HepG2 (cell line): Measurements from ENCODE around the gene LRRC25. TPM values are rescaled to one million over a fixed set of nuclear protein-coding genes. Genes with fewer than 3 reads are reported as not detected.

Experiments
- ATAC-seq: fragments of 200-7000 bp; cut with Tn5 transposase; 3 replicates; pipeline ENCODE4 v1.9.1; 2020; ENCODE audit warnings: mild to moderate bottlenecking, moderate library complexity
- BruUV-seq: library from RNA; stranded (reverse); fragments of 400-500 nt; replicated peaks from 2 replicates; lab custom pipeline; 2021; lab: Mats Ljungman, UMichigan
- CTCF ChIA-PET: fragments of 300-600 bp; formaldehyde crosslinking; extraction: SDS; loops from one replicate; lab custom pipeline; 2021; ENCODE audit warnings: low total read pairs, inconsistent platforms, low intra/inter-chr PET ratio; lab: Yijun Ruan, JAX
- POLR2A ChIA-PET: fragments of 350-600 bp; sonication (Branson Sonifier 250); formaldehyde crosslinking; loops from one replicate; lab custom pipeline; 2020; ENCODE audit warnings: antibody characterized with exemption, inconsistent platforms; lab: Yijun Ruan, JAX
- DNase-seq: peaks from one replicate; pipeline ENCODE4 v3.0.0-alpha.2; 2015; ENCODE audit warnings: low spot score
- FAIRE-seq: peaks from 3 replicates; lab custom pipeline; 2011; peaks lifted over from hg19 to GRCh38; lab: Jason Lieb, UNC
- H2AFZ ChIP-seq: one replicate; pipeline ENCODE4 v1.6.1; 2011; ENCODE audit warnings: low read length, inconsistent platforms
- H3K27ac ChIP-seq: fragments of 300-600 bp; 3 replicates; pipeline ENCODE4 v1.8.0; 2011; ENCODE audit warnings: mixed run types, mild to moderate bottlenecking, mixed read lengths, low read length, inconsistent platforms; ENCODE audit not compliant: insufficient read depth; ENCODE audit errors: extremely low read length
- H3K27me3 ChIP-seq, 2 experiments: fragments of 200-600 bp in 1 of 2; 2 replicates in 1 of 2; 3 replicates in 1 of 2; pipeline versions ENCODE4 v1.6.0 to v1.8.0; 2011; ENCODE audit warnings: low read length in 2 of 2, mild to moderate bottlenecking in 2 of 2, moderate library complexity in 2 of 2, inconsistent platforms in 1 of 2; ENCODE audit not compliant: insufficient read depth in 2 of 2, control insufficient read depth in 1 of 2
- H3K36me3 ChIP-seq, 2 experiments: fragments of 200-600 bp in 1 of 2; replicated peaks in 1 of 2; 2 replicates in 1 of 2; 3 replicates in 1 of 2; pipeline versions ENCODE4 v1.5.1 to v1.8.0; 2011; ENCODE audit warnings: low read length in 2 of 2, inconsistent platforms in 1 of 2; ENCODE audit not compliant: insufficient read depth in 2 of 2, control insufficient read depth in 1 of 2
- H3K4me1 ChIP-seq: 2 replicates; pipeline ENCODE4 v1.5.1; 2012; ENCODE audit warnings: low read length, inconsistent platforms; ENCODE audit not compliant: insufficient read depth
- H3K4me2 ChIP-seq: 2 replicates; pipeline ENCODE4 v1.6.0; 2011; ENCODE audit warnings: low read depth, low read length, inconsistent platforms
- H3K4me3 ChIP-seq, 3 experiments: fragments of 200-600 bp in 1 of 3; sonication (generic), shearing (Covaris generic) in 1 of 3; replicated peaks in 1 of 3; 2 replicates each; pipeline ENCODE4 v1.5.1; 2011 to 2016; ENCODE audit warnings: low read length in 3 of 3, inconsistent platforms in 2 of 3, low read depth in 2 of 3, mild to moderate bottlenecking in 2 of 3, control low read depth in 1 of 3, mixed read lengths in 1 of 3; ENCODE audit not compliant: insufficient read depth in 1 of 3
- H3K79me2 ChIP-seq: one replicate; pipeline ENCODE4 v1.6.1; 2011; ENCODE audit warnings: low read length, inconsistent platforms; ENCODE audit not compliant: insufficient read depth
- H3K9ac ChIP-seq: 2 replicates; pipeline ENCODE4 v1.6.0; 2011; ENCODE audit warnings: mild to moderate bottlenecking, low read depth, low read length, inconsistent platforms; ENCODE audit not compliant: insufficient read depth
- H3K9me3 ChIP-seq: 2 replicates; pipeline ENCODE4 v1.5.1; 2012; ENCODE audit warnings: mild to moderate bottlenecking, low read length
- H4K20me1 ChIP-seq: 2 replicates; pipeline ENCODE4 v1.6.0; 2011; ENCODE audit warnings: inconsistent platforms, mild to moderate bottlenecking, low read length, moderate library complexity; ENCODE audit not compliant: insufficient read depth
- CBX5 ChIP-seq: sonication (generic); formaldehyde crosslinking; IDR thresholded peaks from 2 replicates; pipeline ENCODE4 v1.4.0; 2020; ENCODE audit warnings: missing genetic modification reagents, borderline replicate concordance
- CEBPB ChIP-seq: IDR thresholded peaks from 2 replicates; pipeline ENCODE4 v1.6.1; 2011; ENCODE audit warnings: low read depth, low read length, improper control_type of control experiment, borderline replicate concordance
- FOSL2 ChIP-seq: sonication (generic); formaldehyde crosslinking; IDR thresholded peaks from 2 replicates; pipeline ENCODE4 v1.4.0; 2020; ENCODE audit warnings: missing genetic modification reagents
- GATAD2A ChIP-seq: IDR thresholded peaks from 2 replicates; pipeline ENCODE4 v1.6.1; 2016
- MAFK ChIP-seq, 2 experiments: IDR thresholded peaks in 1 of 2; conservative IDR thresholded peaks in 1 of 2; 2 replicates each; pipeline ENCODE4 v1.6.1; 2011; ENCODE audit warnings: improper control_type of control experiment in 2 of 2, low read length in 2 of 2
- MNT ChIP-seq: fragments of 450-650 bp; IDR thresholded peaks from 2 replicates; pipeline ENCODE4 v1.6.1; 2016
- NFKB2 ChIP-seq: sonication (generic); formaldehyde crosslinking; IDR thresholded peaks from 2 replicates; pipeline ENCODE4 v1.4.0; 2020; ENCODE audit warnings: missing genetic modification reagents, borderline replicate concordance
- PBX2 ChIP-seq: IDR thresholded peaks from 2 replicates; pipeline ENCODE4 v1.6.1; 2016; ENCODE audit warnings: control low read depth
- REL ChIP-seq: sonication (generic); formaldehyde crosslinking; conservative IDR thresholded peaks from 2 replicates; pipeline ENCODE4 v1.8.0; 2022; ENCODE audit warnings: mild to moderate bottlenecking, missing genetic modification reagents, moderate library complexity
- TBX3 ChIP-seq: fragments of 450-650 bp; IDR thresholded peaks from 2 replicates; pipeline ENCODE4 v1.6.1; 2017; ENCODE audit warnings: antibody characterized with exemption, mild to moderate bottlenecking, inconsistent platforms, borderline replicate concordance
- ZFYVE20 ChIP-seq: sonication (generic); formaldehyde crosslinking; IDR thresholded peaks from 2 replicates; pipeline ENCODE4 v1.8.0; 2023; ENCODE audit warnings: low read depth, mild to moderate bottlenecking, moderate library complexity, missing genetic modification reagents, borderline replicate concordance
- ZNF121 ChIP-seq: sonication (generic); formaldehyde crosslinking; IDR thresholded peaks from 2 replicates; pipeline ENCODE4 v1.5.0; 2020; ENCODE audit warnings: mild to moderate bottlenecking, missing genetic modification reagents
- ZNF264 ChIP-seq: sonication (generic); formaldehyde crosslinking; IDR thresholded peaks from 2 replicates; pipeline ENCODE4 v1.4.0; 2020; ENCODE audit warnings: missing genetic modification reagents
- ZNF350 ChIP-seq: sonication (generic); formaldehyde crosslinking; IDR thresholded peaks from 2 replicates; pipeline ENCODE4 v1.4.0; 2020; ENCODE audit warnings: mild to moderate bottlenecking, low read depth, missing genetic modification reagents, borderline replicate concordance
- ZNF724P ChIP-seq: sonication (generic); formaldehyde crosslinking; IDR thresholded peaks from 2 replicates; pipeline ENCODE4 v1.8.0; 2022; ENCODE audit warnings: missing genetic modification reagents, borderline replicate concordance
- ZNF781 ChIP-seq: sonication (generic); formaldehyde crosslinking; IDR thresholded peaks from 2 replicates; pipeline ENCODE4 v1.5.1; 2020; ENCODE audit warnings: borderline replicate concordance, mild to moderate bottlenecking, missing genetic modification reagents; ENCODE audit errors: not compliant biosample characterization
- WGBS: methylation state at CpG from one replicate; pipeline ENCODE4 v1.1.6; 2017; ENCODE audit warnings: low lambda C conversion rate; 5-methylcytosine and 5-hydroxymethylcytosine counted together
- in situ Hi-C: cut with HindIII; loops from 2 replicates; pipeline ENCODE4 v1.10.0; 2017; ENCODE audit warnings: low pct_unique_long_range_greater_than_20kb; ENCODE audit not compliant: extremely low pct_ligation_motif_present
- intact Hi-C: fragments of 100-400 bp; cut with micrococcal nuclease; formaldehyde crosslinking; loops from one replicate; pipeline ENCODE4 v1.10.0; 2022; ENCODE audit not compliant: unreplicated experiment
- polyA plus RNA-seq, 8 experiments: library from polyadenylated mRNA; depleted of rRNA in 3 of 8; stranded (reverse) in 7 of 8; unstranded in 1 of 8; fragments of >200 nt; fragmentation: Illumina TruSeq in 4 of 8; extraction: Trizol in 4 of 8; gene quantifications; 2 replicates each; pipeline versions ENCODE4 v1.2.1 to v1.2.3, GENCODE V29; 2011 to 2016; ENCODE audit warnings: low read depth in 4 of 8, missing spikeins in 1 of 8, mixed read lengths in 1 of 8; ENCODE audit not compliant: insufficient read depth in 1 of 8
- total RNA-seq, 5 experiments: library from RNA; depleted of rRNA; stranded (reverse); fragments of >200 nt; fragmentation: Illumina TruSeq; extraction: Trizol; gene quantifications; 2 replicates each; pipeline ENCODE4 v1.2.3, GENCODE V29; 2016; ENCODE audit warnings: low read depth in 1 of 5
- TF ChIP-seq, protein P1 (sequence below): sonication (generic); formaldehyde crosslinking; IDR thresholded peaks from 2 replicates; pipeline ENCODE4 v1.9.0; 2021; ENCODE audit warnings: missing genetic modification reagents, mild to moderate bottlenecking, borderline replicate concordance

LRRC25 gene
- total and polyA plus RNA-seq, 2 of the 13 experiments (the other 11 are each of a cell fraction or from before 2014, with no cell fraction given), result 0.13 to 0.53 TPM

DNA sequence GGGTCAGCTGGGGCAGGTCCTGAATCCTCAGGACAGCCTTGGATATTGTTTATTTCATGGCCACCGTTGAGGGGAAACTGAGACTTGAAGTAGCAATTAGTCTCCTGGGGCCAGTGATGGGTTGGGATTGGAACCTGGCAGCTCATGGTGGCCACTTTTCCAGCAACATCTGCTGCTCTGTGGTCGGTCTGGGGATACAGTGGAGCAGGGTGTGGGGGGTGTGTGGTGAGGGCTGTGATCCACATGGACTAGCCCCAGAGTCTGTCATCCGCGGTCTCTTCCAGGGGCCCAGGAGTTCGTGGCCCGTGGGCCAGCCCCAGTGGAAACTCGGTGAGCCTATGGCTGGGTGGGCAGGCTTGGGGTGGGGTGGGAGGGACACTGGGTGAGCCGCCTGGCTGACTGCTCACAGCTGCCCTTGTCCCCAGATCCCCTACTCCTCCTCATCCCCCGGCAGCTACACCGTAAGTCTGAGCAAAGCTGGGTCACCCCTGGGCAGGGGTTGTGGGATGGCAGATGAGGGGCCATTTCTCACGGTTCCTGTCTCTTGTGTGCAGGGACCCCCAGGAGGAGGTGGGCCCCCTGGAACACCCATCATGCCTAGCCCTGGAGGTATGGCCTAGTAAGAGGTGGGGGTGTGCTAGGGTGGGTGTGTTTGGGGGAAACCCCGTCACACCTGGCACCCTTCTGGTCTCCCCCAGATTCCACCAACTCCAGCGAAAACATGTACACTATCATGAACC, 35.0 kb upstream of the LRRC25 start:
- no peaks in the 10 kb centered on the region for H4K20me1 ChIP-seq
- no peak for DNase-seq
- peaks cover 1 to 3% of the 10 kb centered on the region in 2 experiments; a peak in 2 of 5 replicates for H3K36me3 ChIP-seq
- ATAC-seq, result no peak
- H2AFZ ChIP-seq, result no peak overlapping the region
- in situ Hi-C loops, result no loop called here
- BruUV-seq, result no TSS peak
- TF ChIP-seq ZNF724P (no peak), MAFK (conservative IDR thresholded peaks at IDR 0.05 in 1 of 2, IDR thresholded peaks at IDR 0.05 in 1 of 2; ENCODE audit: low read length in 2 of 2) (no peak), TBX3 (no peak), ZNF781 (no peak), CBX5 (CRISPR knock-in tag) (no peak), REL (no peak), ZNF350 (no peak), PBX2 (CRISPR knock-in tag) (no peak), CEBPB (no peak), ZNF264 (no peak), MNT (no peak), GATAD2A (CRISPR knock-in tag) (no peak), ZFYVE20 (CRISPR knock-in tag) (no peak), NFKB2 (CRISPR knock-in tag) (no peak), FOSL2 (CRISPR knock-in tag) (no peak), ZNF121 (CRISPR knock-in tag) (no peak)
- TF ChIP-seq, protein P1, sequence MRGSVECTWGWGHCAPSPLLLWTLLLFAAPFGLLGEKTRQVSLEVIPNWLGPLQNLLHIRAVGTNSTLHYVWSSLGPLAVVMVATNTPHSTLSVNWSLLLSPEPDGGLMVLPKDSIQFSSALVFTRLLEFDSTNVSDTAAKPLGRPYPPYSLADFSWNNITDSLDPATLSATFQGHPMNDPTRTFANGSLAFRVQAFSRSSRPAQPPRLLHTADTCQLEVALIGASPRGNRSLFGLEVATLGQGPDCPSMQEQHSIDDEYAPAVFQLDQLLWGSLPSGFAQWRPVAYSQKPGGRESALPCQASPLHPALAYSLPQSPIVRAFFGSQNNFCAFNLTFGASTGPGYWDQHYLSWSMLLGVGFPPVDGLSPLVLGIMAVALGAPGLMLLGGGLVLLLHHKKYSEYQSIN (CRISPR knock-in tag), result no peak
- H3K27me3 ChIP-seq, result no peaks in the 10 kb centered on the region
- no peak for FAIRE-seq
- POLR2A ChIA-PET, result no interaction called here
- H3K9me3 ChIP-seq, result no peaks in the 10 kb centered on the region
- no peak overlapping the region for H3K27ac ChIP-seq
- 98% methylated on average over 10 of the region's 13 CpGs for WGBS
- H3K79me2 ChIP-seq, result no peaks in the 10 kb centered on the region
- CTCF ChIA-PET, result no interaction called here
- no peak overlapping the region for H3K9ac ChIP-seq
- H3K4me2 ChIP-seq, result no peak overlapping the region
- intact Hi-C loops, result no loop called here
- H3K4me1 ChIP-seq, result no peaks in the 10 kb centered on the region
- no peak overlapping the region for H3K4me3 ChIP-seq
